Measurements from ENCODE around the gene RNF207. TPM values are rescaled to one million over a fixed set of nuclear protein-coding genes. Genes with fewer than 3 reads are reported as not detected.
A peak's percentile ranks its signal among the peaks of the same experiment; 100 is the strongest.

The RNF207 gene
- total and polyA plus RNA-seq, 2 of the 8 experiments (the other 6 are each of a cell fraction or from before 2014, with no cell fraction given): 3.9 to 5.4 TPM

DNA sequence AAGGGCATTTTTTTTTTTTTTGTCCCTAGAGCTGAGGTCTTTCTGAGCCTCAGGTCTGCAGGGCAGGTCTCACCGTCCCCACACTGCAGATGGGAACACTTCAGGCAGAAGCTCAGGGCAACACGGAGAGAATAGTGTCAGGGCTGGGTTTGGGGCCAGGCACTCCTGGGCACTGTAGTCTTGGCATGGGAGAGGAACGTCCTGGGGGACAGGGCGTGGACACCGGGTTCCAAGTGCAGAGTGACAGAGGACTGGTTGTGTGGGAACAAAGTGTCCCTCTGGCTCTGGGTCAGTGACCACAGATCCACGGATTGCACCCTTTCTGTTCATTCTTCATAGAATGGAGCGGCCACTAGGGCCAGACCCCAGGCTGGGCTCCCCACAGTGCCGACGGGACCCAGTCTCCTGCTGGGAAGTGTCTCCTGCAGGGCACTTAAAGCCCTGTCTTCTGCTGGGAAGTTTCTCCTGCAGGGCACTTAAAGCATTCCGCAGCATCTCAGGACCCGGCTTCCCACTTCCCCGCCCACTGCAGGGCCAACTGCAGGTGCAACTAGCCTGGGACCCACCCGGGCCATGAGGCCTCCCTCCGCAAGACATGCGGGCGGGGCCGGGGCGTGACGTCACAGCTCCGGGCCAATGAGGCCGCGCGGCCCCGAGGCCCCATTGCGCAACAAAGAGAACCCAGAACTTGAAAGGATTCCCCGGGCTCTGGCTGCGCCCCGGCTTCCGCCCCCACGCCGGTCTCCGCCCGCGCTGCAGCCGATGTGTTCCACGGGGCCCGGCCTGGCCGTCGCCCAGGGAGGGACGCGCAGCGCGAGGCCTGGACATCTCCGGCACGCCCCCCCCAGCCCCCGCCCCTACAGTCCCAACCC, 53.8 kb downstream of the RNF207 start (continued):
- TF ChIP-seq CREB1 (IDR thresholded peaks at IDR 0.05) (peak; percentile 92), SUZ12 (IDR thresholded peaks at IDR 0.05; ENCODE audit: low read length) (no peak), GABPA (IDR thresholded peaks at IDR 0.05; ENCODE audit: borderline replicate concordance, insufficient read depth, low read length) (no peak), CEBPB (IDR thresholded peaks at IDR 0.05; ENCODE audit: low read depth, low read length) (peak; percentile 100), RXRA (IDR thresholded peaks at IDR 0.05; ENCODE audit: insufficient read depth, low read depth, low read length) (no peak), POU5F1 (IDR thresholded peaks at IDR 0.05; ENCODE audit: low read depth, low read length) (no peak), TBP (IDR thresholded peaks at IDR 0.05; ENCODE audit: low read depth, low read length) (no peak), SAP30 (IDR thresholded peaks at IDR 0.05; ENCODE audit: insufficient read depth, insufficient replicate concordance, low read length) (no peak), MAX (IDR thresholded peaks at IDR 0.05) (peak; percentile 85), TAF1 (IDR thresholded peaks at IDR 0.05; ENCODE audit: low read depth, low read length) (no peak), RFX5 (IDR thresholded peaks at IDR 0.05; ENCODE audit: borderline replicate concordance, low read depth, low read length) (no peak), RBBP5 (IDR thresholded peaks at IDR 0.05; ENCODE audit: borderline replicate concordance, low read depth, low read length) (no peak), RNF2 (IDR thresholded peaks at IDR 0.05; ENCODE audit: borderline replicate concordance, low read depth, low read length, missing control alignments, poor library complexity, severe bottlenecking) (no peak), TCF12 (IDR thresholded peaks at IDR 0.05; ENCODE audit: low read depth, low read length) (no peak), CBX5 (IDR thresholded peaks at IDR 0.05; ENCODE audit: low read depth, low read length) (no peak), EGR1 (IDR thresholded peaks at IDR 0.05; ENCODE audit: borderline replicate concordance, low read depth, low read length) (no peak), SP2 (IDR thresholded peaks at IDR 0.05; ENCODE audit: low read length) (no peak), SIRT6 (IDR thresholded peaks at IDR 0.05; ENCODE audit: low read length) (no peak), TAF7 (optimal IDR thresholded peaks at IDR 0.05; ENCODE audit: borderline replicate concordance, low read depth, low read length) (no peak), ASH2L (IDR thresholded peaks at IDR 0.05; ENCODE audit: low read length) (no peak), CBX8 (IDR thresholded peaks at IDR 0.05; ENCODE audit: borderline replicate concordance, low read depth, low read length) (no peak), YY1 (IDR thresholded peaks at IDR 0.05; ENCODE audit: low read depth, low read length) (no peak)
- TF ChIP-seq, protein P1, sequence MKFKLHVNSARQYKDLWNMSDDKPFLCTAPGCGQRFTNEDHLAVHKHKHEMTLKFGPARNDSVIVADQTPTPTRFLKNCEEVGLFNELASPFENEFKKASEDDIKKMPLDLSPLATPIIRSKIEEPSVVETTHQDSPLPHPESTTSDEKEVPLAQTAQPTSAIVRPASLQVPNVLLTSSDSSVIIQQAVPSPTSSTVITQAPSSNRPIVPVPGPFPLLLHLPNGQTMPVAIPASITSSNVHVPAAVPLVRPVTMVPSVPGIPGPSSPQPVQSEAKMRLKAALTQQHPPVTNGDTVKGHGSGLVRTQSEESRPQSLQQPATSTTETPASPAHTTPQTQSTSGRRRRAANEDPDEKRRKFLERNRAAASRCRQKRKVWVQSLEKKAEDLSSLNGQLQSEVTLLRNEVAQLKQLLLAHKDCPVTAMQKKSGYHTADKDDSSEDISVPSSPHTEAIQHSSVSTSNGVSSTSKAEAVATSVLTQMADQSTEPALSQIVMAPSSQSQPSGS (IDR thresholded peaks at IDR 0.05; ENCODE audit: low read length): no peak
